CD4-positive, alpha-beta T cell treated with Interleukin-15 for 1 hour (primary cell): ENCODE data around the gene ARPP19.

Experiments
- DNase-seq: peaks from one replicate; pipeline ENCODE4 v3.0.0-alpha.2; 2020

The ARPP19 gene

GRCh38 chr15:52509500-52510245 lies 59.2 kb downstream of the ARPP19 start:
- no peak for DNase-seq

GRCh38 chr15:52506549-52506948 lies 62.3 kb downstream of the ARPP19 start:
- DNase-seq, result no peak

GRCh38 chr15:52505151-52505550 lies 63.7 kb downstream of the ARPP19 start:
- no peak for DNase-seq

- no peak for DNase-seq
Measured at GRCh38 chr15:52503788-52504496, 64.9 kb downstream of the ARPP19 start.

- no peak for DNase-seq
Measured at GRCh38 chr15:52502608-52503007, 66.2 kb downstream of the ARPP19 start.

GRCh38 chr15:52499506-52499905 lies 69.3 kb downstream of the ARPP19 start:
- no peak for DNase-seq

- no peak for DNase-seq
Measured at GRCh38 chr15:52498706-52499105, 70.1 kb downstream of the ARPP19 start.
